ENCODE measurements around the gene PACS1.
"Not testable (repeated sequence)": the region's sequence is repeated elsewhere in the genome, so short reads cannot be mapped to it uniquely, and the experiment has no call there.

Gene PACS1

GRCh38 chr11:66275396-66275795 lies 205.3 kb downstream of the PACS1 start:
- no peak for DNase-seq (ENCODE audit: low read depth, low spot score)

DNA sequence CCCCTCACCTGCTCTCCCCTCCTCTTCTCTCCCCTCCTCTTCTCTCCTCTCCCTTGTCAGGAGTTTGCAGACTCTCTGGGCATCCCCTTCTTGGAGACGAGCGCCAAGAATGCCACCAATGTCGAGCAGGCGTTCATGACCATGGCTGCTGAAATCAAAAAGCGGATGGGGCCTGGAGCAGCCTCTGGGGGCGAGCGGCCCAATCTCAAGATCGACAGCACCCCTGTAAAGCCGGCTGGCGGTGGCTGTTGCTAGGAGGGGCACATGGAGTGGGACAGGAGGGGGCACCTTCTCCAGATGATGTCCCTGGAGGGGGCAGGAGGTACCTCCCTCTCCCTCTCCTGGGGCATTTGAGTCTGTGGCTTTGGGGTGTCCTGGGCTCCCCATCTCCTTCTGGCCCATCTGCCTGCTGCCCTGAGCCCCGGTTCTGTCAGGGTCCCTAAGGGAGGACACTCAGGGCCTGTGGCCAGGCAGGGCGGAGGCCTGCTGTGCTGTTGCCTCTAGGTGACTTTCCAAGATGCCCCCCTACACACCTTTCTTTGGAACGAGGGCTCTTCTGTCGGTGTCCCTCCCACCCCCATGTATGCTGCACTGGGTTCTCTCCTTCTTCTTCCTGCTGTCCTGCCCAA lies 206.0 kb downstream of the PACS1 start:
- DNase-seq (ENCODE audit: low read depth, low spot score), result no peak

- DNase-seq (ENCODE audit: low read depth, low spot score), result not testable (repeated sequence)
Measured at GRCh38 chr11:66276619-66277018, 206.5 kb downstream of the PACS1 start.

DNA sequence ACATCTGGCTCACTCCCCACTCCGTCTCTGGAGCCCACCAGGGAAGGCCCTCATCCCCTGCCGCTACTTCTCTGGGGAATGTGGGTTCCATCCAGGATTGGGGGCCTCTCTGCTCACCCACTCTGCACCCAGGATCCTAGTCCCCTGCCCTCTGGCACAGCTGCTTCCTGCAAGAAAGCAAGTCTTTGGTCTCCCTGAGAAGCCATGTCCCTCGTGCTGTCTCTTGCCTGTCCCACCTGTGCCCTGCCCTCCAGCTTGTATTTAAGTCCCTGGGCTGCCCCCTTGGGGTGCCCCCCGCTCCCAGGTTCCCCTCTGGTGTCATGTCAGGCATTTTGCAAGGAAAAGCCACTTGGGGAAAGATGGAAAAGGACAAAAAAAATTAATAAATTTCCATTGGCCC lies 207.0 kb downstream of the PACS1 start:
- not testable (repeated sequence) for DNase-seq (ENCODE audit: low read depth, low spot score)

DNA sequence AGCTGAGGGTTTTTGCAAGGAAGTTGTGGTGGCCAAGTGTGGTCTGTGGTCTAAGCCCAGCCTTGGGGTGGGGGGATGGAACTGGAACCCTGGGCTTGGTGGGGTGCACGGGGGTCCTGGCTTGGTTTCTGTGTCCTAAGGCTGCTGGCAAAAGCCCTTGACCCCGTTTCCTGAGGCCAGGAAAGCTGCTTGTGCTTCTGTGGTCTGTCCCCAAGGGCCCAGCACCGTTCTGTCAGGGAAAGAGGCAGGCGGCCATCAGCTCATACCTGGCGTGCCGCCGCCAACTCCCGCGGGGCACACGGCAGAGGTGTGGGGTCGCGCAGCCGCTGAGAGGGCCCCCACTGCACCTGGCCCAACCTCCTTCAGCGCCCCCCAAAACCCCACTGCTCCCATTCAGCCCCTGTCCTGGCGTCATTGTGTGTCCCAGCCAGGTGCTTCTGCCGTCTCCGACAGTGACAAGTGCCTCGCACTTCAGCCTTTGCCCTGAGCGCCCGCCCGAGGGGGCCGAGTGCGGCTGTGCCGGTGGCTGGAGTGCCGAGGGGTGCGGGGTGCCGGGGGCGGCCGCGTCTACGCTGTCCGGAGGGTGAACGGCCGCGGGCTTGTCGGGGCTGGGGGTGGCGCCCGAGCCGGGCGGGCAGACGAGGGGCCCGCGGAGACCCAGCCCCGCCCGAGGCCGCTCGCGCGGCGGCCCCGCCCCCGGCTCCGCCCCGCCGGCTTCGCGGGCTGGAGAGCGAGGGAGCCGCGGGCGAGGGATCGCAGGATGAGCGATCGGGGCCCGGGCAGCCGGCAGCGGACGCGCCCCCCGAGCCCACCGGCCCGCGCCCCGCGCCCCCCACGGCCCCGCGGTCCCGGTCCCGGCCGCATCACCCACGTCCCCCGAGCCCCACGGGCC lies 207.6 kb downstream of the PACS1 start, which contains the start of gene CNIH2:
Gene CNIH2, plus strand, starts transcription at position 705 of the 892 bp plus-strand sequence. CDS start 282 bp downstream, outside the sequence.
- DNase-seq (ENCODE audit: low read depth, low spot score), result no peak

- no peak for DNase-seq (ENCODE audit: low read depth, low spot score)
Measured at GRCh38 chr11:66278363-66279091, 208.5 kb downstream of the PACS1 start.

GRCh38 chr11:66279092-66279734 lies 209.1 kb downstream of the PACS1 start:
- no peak for DNase-seq (ENCODE audit: low read depth, low spot score)

GRCh38 chr11:66280428-66280827 lies 210.4 kb downstream of the PACS1 start:
- DNase-seq (ENCODE audit: low read depth, low spot score), result no peak

- no peak for DNase-seq (ENCODE audit: low read depth, low spot score)
Measured at GRCh38 chr11:66281001-66281400, 210.9 kb downstream of the PACS1 start.

GRCh38 chr11:66281776-66282467 lies 211.8 kb downstream of the PACS1 start:
- no peak for DNase-seq (ENCODE audit: low read depth, low spot score)

GRCh38 chr11:66282468-66283455 lies 212.7 kb downstream of the PACS1 start:
- DNase-seq (ENCODE audit: low read depth, low spot score), result peak; percentile 96

DNA sequence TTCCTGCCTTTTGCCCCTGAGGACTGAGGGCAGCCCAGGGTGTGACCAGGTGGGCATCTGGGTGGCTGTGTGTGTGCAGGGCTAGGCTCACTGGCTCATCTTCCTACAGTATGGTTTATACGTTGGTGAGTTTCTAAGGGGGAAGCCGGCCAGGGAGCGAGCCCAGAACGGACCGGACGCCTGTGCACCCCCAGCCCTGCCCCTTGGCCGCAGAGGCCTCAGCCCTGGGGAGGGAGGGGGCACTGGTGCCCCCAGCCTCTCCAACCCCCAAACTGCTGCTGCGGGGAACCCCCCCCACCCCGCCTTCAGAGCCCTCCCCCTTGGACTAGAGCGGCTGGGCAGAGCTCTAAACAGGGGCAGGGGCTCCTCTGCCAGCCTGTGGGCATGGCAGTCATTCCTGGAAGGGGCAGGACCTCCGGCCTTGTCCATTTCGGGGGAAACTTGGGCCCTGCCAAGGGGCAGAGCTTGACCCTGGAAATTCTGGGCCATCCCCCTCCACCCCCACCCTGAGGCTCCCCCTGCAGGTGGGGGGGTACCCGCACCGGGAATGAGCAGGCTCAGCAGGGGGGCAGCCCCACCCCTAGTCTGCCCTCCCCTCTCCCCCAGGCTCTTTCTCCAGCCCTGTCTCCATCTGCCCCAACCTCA lies 213.5 kb downstream of the PACS1 start:
- no peak for DNase-seq (ENCODE audit: low read depth, low spot score)

GRCh38 chr11:66284526-66285078 lies 214.5 kb downstream of the PACS1 start:
- no peak for DNase-seq (ENCODE audit: low read depth, low spot score)

- no peak for DNase-seq (ENCODE audit: low read depth, low spot score)
Measured at GRCh38 chr11:66285250-66285947, 215.3 kb downstream of the PACS1 start.

GRCh38 chr11:66286699-66287098 lies 216.6 kb downstream of the PACS1 start:
- DNase-seq (ENCODE audit: low read depth, low spot score), result no peak

DNA sequence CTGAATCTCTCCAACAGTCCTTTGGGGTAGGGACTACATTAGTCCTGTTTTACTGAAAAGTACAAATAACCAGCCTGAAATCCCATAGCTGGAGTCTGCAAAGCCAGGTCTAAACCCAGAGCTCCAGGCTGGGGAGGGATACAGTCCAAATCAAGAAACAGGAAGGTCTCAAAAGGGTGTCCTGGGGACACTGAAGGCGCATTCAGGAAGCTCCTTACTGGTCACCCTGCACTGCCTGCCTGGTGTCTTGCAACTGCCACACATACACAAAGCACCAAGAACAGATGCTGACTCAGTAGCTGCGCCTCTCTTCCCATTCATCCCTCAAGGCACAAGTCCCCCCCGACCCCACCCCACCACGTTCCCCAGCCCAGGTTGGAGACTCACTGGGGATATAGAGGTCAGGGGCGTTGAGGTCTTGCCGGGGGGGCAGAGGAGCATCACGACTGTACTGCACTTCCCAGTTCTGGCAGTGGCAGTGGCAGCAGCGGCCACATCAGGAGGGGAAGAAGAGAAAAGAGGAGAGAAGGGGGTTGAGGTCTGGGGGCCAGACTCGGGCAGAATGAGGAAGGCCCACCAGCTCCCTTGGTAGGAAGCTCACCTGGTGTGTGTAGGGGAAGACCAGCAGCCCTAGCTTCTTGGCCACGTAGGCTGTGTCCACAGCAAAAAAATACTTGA lies 217.3 kb downstream of the PACS1 start:
- DNase-seq (ENCODE audit: low read depth, low spot score), result no peak

DNA sequence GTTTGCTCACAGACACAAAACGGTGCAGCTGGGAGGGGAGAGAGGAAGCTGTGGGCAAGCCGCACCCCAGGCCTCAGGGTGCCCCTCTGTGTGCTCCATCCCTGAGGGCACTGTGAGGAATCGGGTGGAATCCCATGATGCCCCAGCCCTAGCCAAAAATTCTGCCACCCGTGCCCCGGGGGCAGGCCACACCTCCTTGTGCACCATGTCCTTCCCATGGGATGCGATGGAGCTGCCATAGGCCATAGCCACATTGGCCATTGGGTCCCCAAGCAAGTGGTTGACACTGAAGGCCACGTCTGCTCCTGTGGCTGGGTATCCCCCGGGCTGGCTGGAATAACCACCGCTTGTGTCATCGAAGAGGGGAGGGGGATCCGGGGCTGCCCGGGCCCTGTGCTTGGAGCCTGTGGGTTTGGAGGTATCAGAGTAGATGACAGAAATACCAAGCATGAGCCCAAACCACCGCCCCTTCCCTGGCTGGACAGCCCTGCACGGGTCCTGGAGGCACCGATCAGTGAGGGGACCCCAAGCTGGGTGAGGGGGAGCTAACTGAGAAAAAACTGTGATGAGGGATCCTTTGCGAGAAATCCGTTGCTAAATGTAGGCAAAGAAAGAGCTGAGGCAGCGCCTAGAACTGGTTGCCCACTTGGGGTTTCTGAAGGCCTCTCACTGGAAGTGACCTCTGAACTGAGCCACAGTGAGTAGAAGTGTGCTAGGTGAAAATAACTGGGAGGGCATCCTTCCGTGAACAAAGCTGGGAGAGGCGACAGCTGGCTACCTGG lies 218.0 kb downstream of the PACS1 start:
- no peak for DNase-seq (ENCODE audit: low read depth, low spot score)
